Calu3 (cell line): ENCODE data around the gene ITGA11. TPM values are rescaled to one million over a fixed set of nuclear protein-coding genes. Genes with fewer than 3 reads are reported as not detected.
"Not testable (repeated sequence)": the region's sequence is repeated elsewhere in the genome, so short reads cannot be mapped to it uniquely, and the experiment has no call there.

Experiments used
- BruUV-seq: library from RNA; stranded (reverse); fragments of 400-500 nt; replicated peaks from 2 replicates; lab custom pipeline; 2021; lab: Mats Ljungman, UMichigan
- CTCF ChIA-PET: fragments of 300-600 bp; sonication (Branson Sonifier 250); formaldehyde crosslinking; loops from one replicate; lab custom pipeline; 2022; ENCODE audit warnings: antibody characterized with exemption; lab: Charles Lee
- DNase-seq: peaks from one replicate; pipeline ENCODE4 v3.0.0; 2022
- H3K27ac Mint-ChIP-seq: one replicate; pipeline ENCODE4 v1.8.0; 2022; ENCODE audit warnings: mixed read lengths; ENCODE audit not compliant: unreplicated experiment
- H3K27me3 Mint-ChIP-seq: one replicate; pipeline ENCODE4 v1.8.0; 2022; ENCODE audit warnings: mixed read lengths; ENCODE audit not compliant: unreplicated experiment
- H3K36me3 Mint-ChIP-seq: one replicate; pipeline ENCODE4 v1.8.0; 2022; ENCODE audit warnings: mild to moderate bottlenecking, moderate library complexity, mixed read lengths; ENCODE audit not compliant: insufficient read depth, unreplicated experiment
- H3K4me1 Mint-ChIP-seq: one replicate; pipeline ENCODE4 v1.8.0; 2022; ENCODE audit warnings: mild to moderate bottlenecking, low read depth, mixed read lengths; ENCODE audit not compliant: unreplicated experiment
- H3K4me3 Mint-ChIP-seq: one replicate; pipeline ENCODE4 v1.8.0; 2022; ENCODE audit warnings: mild to moderate bottlenecking, low read depth, moderate library complexity, mixed read lengths; ENCODE audit not compliant: unreplicated experiment
- H3K9me3 Mint-ChIP-seq: one replicate; pipeline ENCODE4 v1.8.0; 2022; ENCODE audit warnings: low read depth, mixed read lengths; ENCODE audit not compliant: unreplicated experiment
- intact Hi-C: fragments of 100-400 bp; cut with micrococcal nuclease; formaldehyde crosslinking; loops from one replicate; pipeline ENCODE4 v1.10.0; 2022; ENCODE audit not compliant: unreplicated experiment
- total RNA-seq: library from RNA; stranded (reverse); gene quantifications from 2 replicates; pipeline ENCODE4 v1.2.3, GENCODE V29; 2022
- TF ChIP-seq, protein P1 (sequence below): fragments of 200-600 bp; IDR thresholded peaks from one replicate; pipeline ENCODE4 v1.8.0; 2022; ENCODE audit warnings: antibody characterized with exemption; ENCODE audit not compliant: unreplicated experiment

Gene ITGA11
- total RNA-seq, 1 experiment from 2014 or later: not detected

DNA sequence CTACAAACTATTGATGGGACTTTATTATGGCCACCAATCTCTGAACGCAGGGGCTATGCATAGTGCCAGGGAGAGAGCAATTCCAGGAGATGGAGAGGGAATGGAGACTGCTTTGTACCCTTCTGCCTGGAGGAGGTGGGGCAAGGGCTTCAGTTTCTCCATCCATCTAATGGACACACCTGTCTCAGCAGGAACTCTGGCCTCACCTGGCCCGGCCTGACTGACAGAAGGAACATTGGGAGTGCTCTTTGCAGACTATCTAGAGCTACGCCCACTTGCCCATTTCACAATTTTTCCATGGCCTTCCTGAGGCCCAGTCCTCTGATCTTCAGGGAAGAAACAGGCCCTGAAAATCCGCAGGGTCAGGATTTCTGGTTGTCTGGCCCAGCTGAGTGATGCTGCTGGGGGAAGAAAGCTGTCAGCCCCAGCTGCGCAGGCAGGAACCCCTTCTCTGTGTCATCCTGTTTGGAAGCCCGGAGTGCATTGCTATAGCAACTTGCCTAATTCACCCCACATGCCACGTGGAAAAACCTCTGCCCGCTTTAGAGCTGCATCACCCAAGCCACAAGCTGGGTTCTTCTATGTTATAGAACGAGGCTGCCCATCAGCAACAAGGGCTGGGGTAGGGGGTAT lies 6.4 kb downstream of the ITGA11 start:
- TF ChIP-seq, protein P1, sequence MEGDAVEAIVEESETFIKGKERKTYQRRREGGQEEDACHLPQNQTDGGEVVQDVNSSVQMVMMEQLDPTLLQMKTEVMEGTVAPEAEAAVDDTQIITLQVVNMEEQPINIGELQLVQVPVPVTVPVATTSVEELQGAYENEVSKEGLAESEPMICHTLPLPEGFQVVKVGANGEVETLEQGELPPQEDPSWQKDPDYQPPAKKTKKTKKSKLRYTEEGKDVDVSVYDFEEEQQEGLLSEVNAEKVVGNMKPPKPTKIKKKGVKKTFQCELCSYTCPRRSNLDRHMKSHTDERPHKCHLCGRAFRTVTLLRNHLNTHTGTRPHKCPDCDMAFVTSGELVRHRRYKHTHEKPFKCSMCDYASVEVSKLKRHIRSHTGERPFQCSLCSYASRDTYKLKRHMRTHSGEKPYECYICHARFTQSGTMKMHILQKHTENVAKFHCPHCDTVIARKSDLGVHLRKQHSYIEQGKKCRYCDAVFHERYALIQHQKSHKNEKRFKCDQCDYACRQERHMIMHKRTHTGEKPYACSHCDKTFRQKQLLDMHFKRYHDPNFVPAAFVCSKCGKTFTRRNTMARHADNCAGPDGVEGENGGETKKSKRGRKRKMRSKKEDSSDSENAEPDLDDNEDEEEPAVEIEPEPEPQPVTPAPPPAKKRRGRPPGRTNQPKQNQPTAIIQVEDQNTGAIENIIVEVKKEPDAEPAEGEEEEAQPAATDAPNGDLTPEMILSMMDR: no peak
- peaks cover 11% of the 10 kb centered on the region for H3K4me1 Mint-ChIP-seq

DNA sequence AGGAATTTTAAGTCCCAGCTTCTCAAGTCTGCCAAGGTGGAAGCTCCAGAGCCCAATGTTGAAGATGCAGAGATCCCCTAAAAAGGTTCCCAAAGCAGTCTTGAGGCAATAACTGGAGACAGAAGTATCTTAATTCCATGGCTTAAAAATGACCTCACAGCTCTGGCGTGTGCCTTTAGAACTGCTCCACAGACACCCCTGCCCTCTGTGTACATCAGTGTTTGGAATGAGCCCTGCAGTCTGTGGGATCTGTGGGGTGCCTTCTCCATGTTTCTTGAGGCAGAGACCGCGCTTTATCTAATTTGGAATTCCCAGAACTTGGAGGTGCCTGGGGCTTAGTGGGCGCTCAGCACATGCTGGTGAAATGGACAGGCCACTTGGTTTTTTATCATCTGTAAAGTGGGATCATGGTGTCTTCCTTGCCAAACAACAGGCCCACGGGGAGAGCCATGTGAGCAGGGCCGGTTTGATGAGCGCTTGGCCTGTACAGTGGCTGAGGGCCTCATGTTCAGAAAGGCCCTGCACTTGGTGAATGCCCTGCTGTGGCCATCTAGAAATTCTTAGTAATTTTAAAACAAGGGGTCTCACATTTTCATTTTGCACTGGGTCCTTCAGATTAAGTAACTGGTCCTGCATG lies 7.1 kb downstream of the ITGA11 start:
- BruUV-seq: no TSS peak

More for the DNA sequence above, 6.4 kb downstream of the ITGA11 start:
- H3K9me3 Mint-ChIP-seq: no peaks in the 10 kb centered on the region
- H3K36me3 Mint-ChIP-seq: no peaks in the 10 kb centered on the region
- intact Hi-C loops: no loop called here
- no peak overlapping the region for H3K4me3 Mint-ChIP-seq
- peaks cover 62% of the 10 kb centered on the region for H3K27me3 Mint-ChIP-seq
- no TSS peak for BruUV-seq
- no peak overlapping the region for H3K27ac Mint-ChIP-seq
- DNase-seq: no peak
- CTCF ChIA-PET: no interaction called here

DNA sequence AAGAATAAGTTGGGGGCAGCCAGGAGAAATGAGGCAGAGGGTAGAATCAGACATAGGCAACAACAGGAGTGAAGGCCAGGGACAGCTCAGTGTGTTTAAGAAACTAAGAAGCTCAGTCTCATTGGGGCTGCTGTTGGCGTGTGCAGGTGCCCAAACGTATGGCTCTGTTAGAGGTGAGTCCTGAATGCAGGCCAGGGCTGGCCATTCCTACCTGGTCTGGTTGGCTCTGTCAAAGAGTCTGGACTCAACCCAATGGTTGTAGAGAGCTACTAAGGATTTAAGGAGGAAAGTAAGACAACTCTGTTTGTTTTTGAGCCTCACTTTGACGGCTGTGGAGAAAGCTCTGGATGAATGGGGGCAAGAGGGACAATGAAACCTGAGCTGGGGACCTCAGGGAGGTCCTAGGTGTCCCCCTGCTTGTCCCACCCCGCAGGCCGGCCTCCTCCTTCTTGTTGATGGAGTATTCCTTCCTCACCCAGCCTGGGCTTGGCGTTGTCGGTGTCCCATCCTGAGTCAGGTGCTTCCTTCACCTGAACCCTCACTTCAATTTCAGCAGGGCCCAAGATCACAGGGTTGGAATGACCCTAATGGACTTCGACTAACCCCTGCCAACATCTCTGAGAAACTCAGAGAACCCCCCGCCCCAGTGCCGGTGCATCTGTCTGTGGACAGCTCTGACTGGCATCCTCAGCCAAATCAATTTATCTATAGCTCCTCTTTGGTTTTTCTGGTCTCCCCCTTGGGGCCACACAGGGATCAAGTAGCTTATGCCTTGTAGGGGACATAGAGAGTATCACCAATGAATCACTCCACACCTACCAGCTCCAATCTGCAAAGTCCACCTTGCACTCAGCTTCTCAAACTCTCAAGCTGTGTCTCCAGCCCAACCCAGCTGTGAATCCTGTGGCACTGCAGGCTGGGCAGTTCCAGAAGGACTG lies 8.3 kb downstream of the ITGA11 start:
- BruUV-seq: no TSS peak
- peaks cover 16% of the 10 kb centered on the region for H3K4me1 Mint-ChIP-seq
- H3K36me3 Mint-ChIP-seq: no peaks in the 10 kb centered on the region
- H3K4me3 Mint-ChIP-seq: no peak overlapping the region
- H3K9me3 Mint-ChIP-seq: no peaks in the 10 kb centered on the region
- intact Hi-C loops: no loop called here
- CTCF ChIA-PET: interaction anchor here (1.3 kb wide), 1 partner anchor 9 kb away, joined by 5 read pairs; no protein-coding TSS in a partner anchor
- H3K27ac Mint-ChIP-seq: no peak overlapping the region
- no peak for DNase-seq
- H3K27me3 Mint-ChIP-seq: peaks cover 43% of the 10 kb centered on the region
- TF ChIP-seq, protein P1: no peak

More for the DNA sequence above, 7.1 kb downstream of the ITGA11 start:
- Mint-ChIP-seq H3K9me3 (no peaks in the 10 kb centered on the region), H3K4me3 (no peak overlapping the region), H3K36me3 (no peaks in the 10 kb centered on the region), H3K4me1 (peaks cover 16% of the 10 kb centered on the region), H3K27ac (no peak overlapping the region), H3K27me3 (peaks cover 56% of the 10 kb centered on the region)
- TF ChIP-seq, protein P1: no peak
- no peak for DNase-seq
- CTCF ChIA-PET: no interaction called here
- intact Hi-C loops: no loop called here

DNA sequence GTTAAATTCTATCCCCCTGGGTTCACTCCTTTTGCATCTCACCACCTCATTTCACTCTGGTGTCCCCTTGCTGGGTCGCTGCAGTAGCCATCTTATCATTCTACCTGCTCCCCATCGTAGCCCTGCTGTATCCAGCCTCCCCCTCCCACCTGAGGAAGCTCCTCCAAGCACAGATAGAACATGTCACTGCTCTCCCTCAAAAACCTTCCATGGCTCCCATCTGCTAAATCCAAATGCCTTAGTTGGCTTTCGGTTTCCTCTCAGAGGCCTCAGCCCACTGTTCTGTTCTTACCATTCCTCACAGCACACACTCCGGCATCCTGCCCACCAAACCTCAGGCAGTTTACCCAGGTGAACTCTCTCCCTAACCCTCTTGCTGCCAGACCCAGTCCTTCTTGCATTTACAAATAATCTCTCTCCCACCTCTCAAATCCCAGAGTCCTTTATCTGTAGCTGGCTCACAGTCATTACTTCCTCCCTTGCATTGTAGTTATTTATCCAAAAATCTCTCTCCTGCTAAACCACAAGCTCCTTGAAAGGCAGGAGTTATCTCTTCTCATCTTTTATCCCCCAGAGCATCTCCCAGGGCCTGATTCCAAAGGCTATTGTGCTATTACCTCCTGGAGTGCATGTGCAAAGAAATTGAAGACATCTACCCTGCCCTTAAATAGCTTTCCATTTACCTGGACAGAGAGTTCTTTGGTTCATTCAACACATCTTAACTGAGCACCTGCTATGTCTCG lies 9.4 kb downstream of the ITGA11 start:
- H3K9me3 Mint-ChIP-seq, H3K36me3 Mint-ChIP-seq, intact Hi-C loops, H3K27ac Mint-ChIP-seq, DNase-seq, BruUV-seq, H3K4me3 Mint-ChIP-seq: not testable (repeated sequence)
- Mint-ChIP-seq H3K4me1 (peaks cover 16% of the 10 kb centered on the region), H3K27me3 (peaks cover 39% of the 10 kb centered on the region)
- CTCF ChIA-PET: interaction anchor here (1.3 kb wide), 1 partner anchor 8 kb away, joined by 5 read pairs; no protein-coding TSS in a partner anchor
